HG03135 (cell line): ENCODE results near the gene FGFR2.

Experiments
- ATAC-seq: cut with Tn5 transposase; IDR thresholded peaks from one replicate; pipeline ENCODE4 v1.9.1; 2021; ENCODE audit warnings: mild to moderate bottlenecking, moderate library complexity; ENCODE audit not compliant: unreplicated experiment

The FGFR2 gene

GRCh38 chr10:121598263-121599249, at the start of gene FGFR2:
TSS of gene FGFR2 (minus strand) at chr10:121598444. CDS start at chr10:121593817, 4,627 bp downstream.
- peak; percentile 87 for ATAC-seq

DNA sequence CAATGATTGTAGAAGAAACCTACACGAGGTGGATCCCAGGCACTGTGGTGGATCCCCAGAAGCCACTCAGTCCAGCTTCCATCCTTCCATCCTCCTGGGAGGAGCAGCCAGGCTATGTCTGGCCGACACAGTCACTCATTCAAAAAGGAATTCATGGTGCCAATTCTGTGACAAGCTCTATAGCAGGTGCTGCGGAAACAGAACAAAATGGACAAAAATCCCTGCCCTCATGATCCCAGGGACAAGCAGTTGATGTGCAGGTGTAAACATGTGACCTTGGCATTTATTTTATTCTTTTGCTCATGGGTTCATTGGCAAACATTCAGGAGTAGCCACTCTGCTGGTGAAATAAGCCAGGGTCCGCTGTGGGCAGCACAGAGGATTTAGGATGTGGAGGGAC, 49.2 kb upstream of the FGFR2 start:
- no peak for ATAC-seq

- no peak for ATAC-seq
These were observed 47.5 kb upstream of the FGFR2 start for GRCh38 chr10:121645696-121646095.

DNA sequence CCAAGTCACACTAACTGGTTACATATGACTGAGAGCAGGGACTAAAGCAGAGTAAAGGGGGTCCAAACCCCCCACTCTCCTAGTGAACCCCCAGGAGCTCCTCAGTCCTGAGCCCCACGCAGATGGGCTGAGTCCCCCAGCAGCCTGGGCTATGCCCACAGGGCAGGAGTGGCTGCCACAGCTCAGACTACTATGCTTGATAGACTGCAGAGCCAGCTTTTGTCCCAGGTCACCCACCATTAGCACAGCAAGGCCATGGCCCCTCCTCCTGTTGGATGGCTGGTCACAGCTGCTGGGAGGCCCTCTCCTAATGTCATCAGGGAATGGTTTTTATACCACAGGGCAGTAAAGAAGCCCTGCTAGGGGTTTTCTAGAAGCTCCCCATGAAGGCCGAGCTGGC, 46.3 kb upstream of the FGFR2 start:
- ATAC-seq = no peak

GRCh38 chr10:121640266-121640665, 42.0 kb upstream of the FGFR2 start:
- ATAC-seq = no peak

DNA sequence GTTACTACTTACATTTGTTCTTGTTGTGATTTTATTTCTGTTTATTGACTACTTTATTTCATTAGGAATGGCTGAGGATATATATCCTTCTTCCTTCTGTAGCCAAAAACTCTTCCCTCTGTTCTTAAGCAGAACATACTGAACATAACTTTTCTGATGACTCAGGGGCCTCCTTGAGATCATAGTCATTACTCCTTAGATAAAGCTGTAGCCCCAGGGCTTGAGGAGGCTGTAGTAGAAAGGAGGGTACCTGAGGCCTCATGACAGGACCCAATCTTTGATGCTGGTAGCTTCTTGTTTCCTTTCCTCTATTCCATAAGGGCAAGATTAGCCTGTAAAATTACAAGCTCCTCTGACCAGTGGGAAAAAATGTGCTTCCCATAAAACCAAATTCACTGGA, 41.2 kb upstream of the FGFR2 start:
- no peak for ATAC-seq

GRCh38 chr10:121637437-121637836, 39.2 kb upstream of the FGFR2 start:
- no peak for ATAC-seq

GRCh38 chr10:121633056-121633455, 34.8 kb upstream of the FGFR2 start:
- ATAC-seq = no peak

DNA sequence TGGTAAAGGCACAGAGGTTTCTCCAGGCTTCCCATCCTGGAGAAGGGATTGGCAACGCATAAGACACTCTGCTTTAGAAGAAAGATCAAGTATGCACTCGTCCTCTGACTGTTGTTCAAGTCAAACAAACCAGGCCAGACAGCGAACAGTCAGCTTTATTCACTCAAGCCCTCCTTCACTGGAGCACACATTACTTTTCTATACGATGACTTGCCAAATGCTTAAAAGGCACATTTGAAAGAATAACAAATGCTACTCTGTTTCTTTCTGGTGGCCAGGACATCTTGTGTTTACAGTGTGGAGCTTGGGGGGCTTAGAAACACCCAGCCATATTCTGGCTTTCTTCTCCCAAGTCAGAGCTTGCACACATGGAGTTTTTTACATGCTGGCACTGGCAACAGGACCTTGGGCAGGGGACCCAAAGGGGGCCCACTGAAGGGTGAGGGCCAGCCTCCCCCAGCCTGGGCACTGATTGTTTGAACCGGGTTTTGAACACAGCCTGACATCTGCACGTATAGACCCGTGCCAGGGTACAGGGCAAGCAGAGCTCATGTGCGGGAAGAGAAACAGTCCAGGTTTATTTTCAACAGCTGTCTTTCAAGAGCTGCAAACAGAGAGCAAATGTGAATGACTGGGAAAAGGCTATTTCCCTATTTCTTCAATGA, 33.3 kb upstream of the FGFR2 start:
- ATAC-seq = no peak

GRCh38 chr10:121628859-121629258, 30.6 kb upstream of the FGFR2 start:
- no peak for ATAC-seq

GRCh38 chr10:121627876-121628581, 29.8 kb upstream of the FGFR2 start:
- no peak for ATAC-seq

- no peak for ATAC-seq
These were observed 26.7 kb upstream of the FGFR2 start for GRCh38 chr10:121624836-121625486.

- no peak for ATAC-seq
These were observed 20.7 kb upstream of the FGFR2 start for GRCh38 chr10:121618906-121619305.

DNA sequence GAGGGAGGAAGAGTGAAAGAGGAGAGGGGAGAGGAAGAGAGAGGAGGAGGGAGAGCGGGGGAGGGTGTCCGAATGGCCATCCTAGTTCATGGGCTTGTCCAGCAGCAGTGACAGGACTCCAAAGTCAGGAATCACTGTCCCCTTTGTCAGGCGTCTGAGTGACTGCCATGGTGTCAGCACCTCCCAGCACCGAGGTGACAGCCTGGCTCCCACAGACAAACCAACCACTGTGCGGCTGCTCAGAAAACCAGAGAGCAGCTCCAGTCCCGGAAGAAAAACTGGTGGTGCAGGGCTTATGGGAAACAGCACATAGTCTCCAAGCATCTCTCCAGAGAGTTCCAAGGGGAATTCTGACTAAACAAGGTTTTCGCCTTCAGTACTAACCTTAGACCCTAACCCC, 18.9 kb upstream of the FGFR2 start:
- no peak for ATAC-seq

- no peak for ATAC-seq
These were observed 18.0 kb upstream of the FGFR2 start for GRCh38 chr10:121616291-121616690.

DNA sequence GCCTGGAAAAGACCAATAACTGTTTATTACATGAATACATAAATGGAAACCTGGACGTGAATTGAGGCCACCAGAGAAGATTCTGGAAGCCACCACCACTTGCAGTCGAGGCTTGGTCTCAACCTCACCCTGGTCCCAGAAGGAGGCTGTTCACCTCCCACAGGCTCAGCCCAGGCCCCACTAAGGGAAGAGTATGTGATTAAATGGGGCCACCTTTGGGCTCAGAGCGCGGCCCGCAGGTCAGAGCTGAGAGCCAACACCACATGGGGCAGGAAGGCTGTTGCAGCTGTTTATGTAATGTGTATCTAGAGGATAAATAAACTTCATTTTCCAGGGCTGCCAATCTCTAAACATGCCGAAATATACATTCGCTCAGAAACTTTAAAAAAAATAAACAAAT, 17.6 kb upstream of the FGFR2 start:
- no peak for ATAC-seq

DNA sequence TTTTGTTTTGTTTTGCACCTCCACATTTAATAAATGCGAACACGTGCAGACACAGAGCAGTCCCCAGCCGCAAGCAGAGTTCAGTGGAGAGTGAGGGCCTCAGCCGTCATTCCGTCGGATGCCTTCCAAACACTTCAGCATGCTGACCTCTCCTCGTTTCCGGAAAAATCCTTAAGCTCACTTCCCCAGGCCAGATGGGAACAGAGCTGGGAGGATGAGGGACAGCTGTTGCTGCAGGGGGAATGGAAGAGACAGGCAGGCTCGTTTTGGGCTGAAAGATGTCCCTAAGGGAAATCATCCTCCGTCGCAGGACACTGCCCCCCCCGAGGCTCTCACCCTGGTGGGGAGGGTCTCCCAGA, 17.2 kb upstream of the FGFR2 start:
- no peak for ATAC-seq

DNA sequence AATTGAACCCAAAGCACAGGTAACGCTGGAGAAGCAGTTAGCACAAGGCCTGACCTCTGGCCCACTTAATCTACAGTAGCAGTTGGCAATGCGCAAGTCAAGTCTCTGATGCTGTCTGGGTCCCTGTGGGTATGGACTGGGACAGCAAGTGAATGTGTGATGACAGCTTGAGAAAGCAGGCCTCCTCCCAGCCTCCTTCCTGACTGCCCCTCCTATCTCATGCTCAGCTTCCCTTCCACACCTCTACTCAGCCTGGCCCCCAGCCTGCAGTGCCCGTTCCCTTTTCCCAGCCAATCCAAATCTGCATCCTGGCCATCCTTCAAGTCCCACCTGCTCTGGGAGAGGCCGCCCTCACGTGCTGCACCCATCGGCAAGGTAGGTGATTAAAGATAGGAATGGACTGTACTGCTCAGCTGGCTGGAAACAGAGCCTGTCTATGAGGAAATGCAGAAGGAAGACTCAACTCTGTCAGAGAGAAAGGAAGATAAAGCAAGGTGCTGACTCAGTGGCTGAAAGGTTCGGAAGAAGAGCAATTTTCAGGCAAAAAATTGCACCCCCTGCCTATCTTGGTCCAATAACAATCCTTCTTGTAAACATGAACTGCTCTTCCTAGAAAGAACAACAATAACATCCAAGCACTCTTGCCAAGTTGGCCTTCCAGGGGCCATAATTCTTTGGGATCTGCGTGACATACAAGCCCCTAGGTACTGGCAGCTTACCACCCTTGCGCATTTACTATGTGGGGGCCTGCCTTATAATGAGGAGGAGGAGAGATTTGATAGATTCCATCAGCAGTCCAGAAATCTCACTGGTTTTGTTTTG, 16.6 kb upstream of the FGFR2 start:
- no peak for ATAC-seq

DNA sequence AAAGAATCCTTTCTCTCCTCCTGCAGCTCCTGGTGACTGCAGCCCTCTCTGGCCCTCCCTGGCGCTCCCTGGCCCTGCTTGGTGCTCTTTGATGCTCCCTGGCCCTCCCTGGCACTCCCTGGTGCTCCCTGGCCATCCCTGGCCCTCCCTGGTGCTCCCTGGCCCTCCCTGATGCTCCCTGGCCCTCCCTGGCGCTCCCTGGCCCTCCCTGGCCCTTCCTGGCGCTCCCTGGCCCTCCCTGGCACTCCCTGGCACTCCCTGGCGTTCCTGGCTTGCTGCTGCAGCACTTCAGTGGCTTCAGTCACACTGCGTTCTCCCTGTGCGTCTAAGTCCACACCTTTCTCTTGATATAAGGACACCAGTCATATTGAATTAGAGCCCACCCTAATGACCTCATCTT, 15.2 kb upstream of the FGFR2 start:
- no peak for ATAC-seq
